RWPE2 (cell line): ENCODE data around the gene FBXL17.

ENCODE experiments used
- ATAC-seq: fragments of 200-7000 bp; cut with Tn5 transposase; 3 replicates; pipeline ENCODE4 v1.9.1; 2021; ENCODE audit warnings: low read depth
- DNase-seq: peaks from one replicate; pipeline ENCODE4 v3.0.0-alpha.2; 2020; ENCODE audit warnings: low spot score
- H3K27ac ChIP-seq: fragments of 450-650 bp; 2 replicates; pipeline ENCODE4 v1.5.1; 2017; ENCODE audit warnings: mild to moderate bottlenecking; ENCODE audit not compliant: poor library complexity, severe bottlenecking
- H3K27me3 ChIP-seq: fragments of 250-450 bp; sonication (Bioruptor Pico); 2 replicates; pipeline ENCODE4 v1.5.1; 2021; ENCODE audit warnings: mild to moderate bottlenecking, moderate library complexity; ENCODE audit not compliant: insufficient read depth, poor library complexity, severe bottlenecking
- H3K36me3 ChIP-seq: fragments of 250-450 bp; sonication (Bioruptor Pico); 2 replicates; pipeline ENCODE4 v1.5.1; 2020; ENCODE audit warnings: low read depth, mild to moderate bottlenecking, moderate library complexity
- H3K4me1 ChIP-seq: fragments of 250-450 bp; sonication (Bioruptor Pico); 2 replicates; pipeline ENCODE4 v1.5.1; 2021; ENCODE audit warnings: mild to moderate bottlenecking, moderate library complexity; ENCODE audit not compliant: insufficient read depth, poor library complexity, severe bottlenecking
- H3K4me3 ChIP-seq: fragments of 250-450 bp; sonication (Bioruptor Pico); 2 replicates; pipeline ENCODE4 v1.5.1; 2021; ENCODE audit warnings: mild to moderate bottlenecking, moderate library complexity; ENCODE audit not compliant: severe bottlenecking
- H3K9me3 ChIP-seq: fragments of 250-450 bp; sonication (Bioruptor Pico); 2 replicates; pipeline ENCODE4 v1.5.1; 2021; ENCODE audit warnings: mild to moderate bottlenecking, moderate library complexity; ENCODE audit not compliant: severe bottlenecking
- CTCF ChIP-seq: fragments of 450-650 bp; IDR thresholded peaks from one replicate; pipeline ENCODE4 v1.5.1; 2017; ENCODE audit warnings: mild to moderate bottlenecking, moderate library complexity; ENCODE audit not compliant: poor library complexity, severe bottlenecking

Gene FBXL17

GRCh38 chr5:108148715-108149139 is 233.2 kb downstream of the FBXL17 start:
- Histone ChIP-seq H3K9me3 (no peaks in the 10 kb centered on the region), H3K27ac (no peak overlapping the region), H3K4me3 (no peak overlapping the region), H3K36me3 (no peaks in the 10 kb centered on the region), H3K4me1 (no peaks in the 10 kb centered on the region), H3K27me3 (no peaks in the 10 kb centered on the region)
- peak; percentile 81 for TF ChIP-seq CTCF
- ATAC-seq (peak; percentile 76; the same call in 2 of the 3 replicates), DNase-seq (no peak)

GRCh38 chr5:108146222-108146621 is 235.7 kb downstream of the FBXL17 start:
- no peak overlapping the region for H3K4me3 ChIP-seq
- no peak for ATAC-seq

GRCh38 chr5:108145351-108145750 is 236.5 kb downstream of the FBXL17 start:
- H3K27me3 ChIP-seq, result no peaks in the 10 kb centered on the region
- no peaks in the 10 kb centered on the region for H3K4me1 ChIP-seq
- ATAC-seq, result no peak
- no peak overlapping the region for H3K27ac ChIP-seq
- H3K36me3 ChIP-seq, result no peaks in the 10 kb centered on the region
- no peak overlapping the region for H3K4me3 ChIP-seq
- no peak for TF ChIP-seq CTCF
- H3K9me3 ChIP-seq, result no peaks in the 10 kb centered on the region
- no peak for DNase-seq

More at GRCh38 chr5:108146222-108146621, 235.7 kb downstream of the FBXL17 start:
- DNase-seq, result no peak
- Histone ChIP-seq H3K27me3 (no peaks in the 10 kb centered on the region), H3K4me1 (no peaks in the 10 kb centered on the region), H3K9me3 (no peaks in the 10 kb centered on the region), H3K27ac (no peak overlapping the region), H3K36me3 (no peaks in the 10 kb centered on the region)
- no peak for TF ChIP-seq CTCF

GRCh38 chr5:108144332-108144731 is 237.6 kb downstream of the FBXL17 start:
- no peaks in the 10 kb centered on the region for H3K4me1 ChIP-seq
- H3K9me3 ChIP-seq, result no peaks in the 10 kb centered on the region
- TF ChIP-seq CTCF, result no peak
- H3K27ac ChIP-seq, result no peak overlapping the region
- DNase-seq, result no peak
- no peak overlapping the region for H3K4me3 ChIP-seq
- H3K27me3 ChIP-seq, result no peaks in the 10 kb centered on the region
- ATAC-seq, result no peak
- no peaks in the 10 kb centered on the region for H3K36me3 ChIP-seq

GRCh38 chr5:108143581-108143980 is 238.3 kb downstream of the FBXL17 start:
- Histone ChIP-seq H3K36me3 (no peaks in the 10 kb centered on the region), H3K9me3 (no peaks in the 10 kb centered on the region), H3K4me1 (no peaks in the 10 kb centered on the region), H3K27me3 (no peaks in the 10 kb centered on the region), H3K27ac (no peak overlapping the region), H3K4me3 (no peak overlapping the region)
- no peak for DNase-seq
- no peak for TF ChIP-seq CTCF
- ATAC-seq, result no peak; the same call in 2 of the 3 replicates
